HG03066 (cell line): ENCODE results near the gene NME1.
A peak's percentile ranks its signal among the peaks of the same experiment; 100 is the strongest.
"Not testable (repeated sequence)": the region's sequence is repeated elsewhere in the genome, so short reads cannot be mapped to it uniquely, and the experiment has no call there.

Source experiments
- ATAC-seq: cut with Tn5 transposase; IDR thresholded peaks from one replicate; pipeline ENCODE4 v1.9.1; 2021; ENCODE audit warnings: low read depth; ENCODE audit not compliant: unreplicated experiment

NME1 gene

GRCh38 chr17:51153210-51154072, at the start of gene NME1:
TSS of gene NME1 (plus strand) at chr17:51153559. CDS start at chr17:51155655, 2,096 bp downstream.
- peak; percentile 91 for ATAC-seq

- no peak for ATAC-seq
Measured at GRCh38 chr17:51107778-51108177, 45.6 kb upstream of the NME1 start.

- not testable (repeated sequence) for ATAC-seq
Measured at GRCh38 chr17:51112303-51113222, 40.8 kb upstream of the NME1 start.

GRCh38 chr17:51115179-51115578, 38.2 kb upstream of the NME1 start:
- no peak for ATAC-seq

GRCh38 chr17:51118330-51119195, 34.8 kb upstream of the NME1 start:
- ATAC-seq = no peak

- ATAC-seq = peak; percentile 15
Measured at GRCh38 chr17:51119415-51120356, 33.7 kb upstream of the NME1 start.

GRCh38 chr17:51120357-51120738, 33.0 kb upstream of the NME1 start:
- ATAC-seq = peak; percentile 39

GRCh38 chr17:51120739-51121619, 32.4 kb upstream of the NME1 start, which contains the start of gene SPAG9:
TSS of gene SPAG9 (minus strand) at chr17:51120868. CDS start at chr17:51120656, 212 bp downstream.
- ATAC-seq = peak; percentile 69

GRCh38 chr17:51121620-51122472, 31.5 kb upstream of the NME1 start:
- no peak for ATAC-seq

- ATAC-seq = not testable (repeated sequence)
Measured at GRCh38 chr17:51122473-51123115, 30.8 kb upstream of the NME1 start.

- ATAC-seq = no peak
Measured at GRCh38 chr17:51124640-51125503, 28.5 kb upstream of the NME1 start.

GRCh38 chr17:51128076-51128475, 25.3 kb upstream of the NME1 start:
- ATAC-seq = no peak

- no peak for ATAC-seq
Measured at GRCh38 chr17:51132964-51133319, 20.4 kb upstream of the NME1 start.

- ATAC-seq = no peak
Measured at GRCh38 chr17:51133365-51133764, 20.0 kb upstream of the NME1 start.

- ATAC-seq = no peak
Measured at GRCh38 chr17:51135956-51136355, 17.4 kb upstream of the NME1 start.

- ATAC-seq = no peak
Measured at GRCh38 chr17:51142597-51142996, 10.8 kb upstream of the NME1 start.
